Activated T-cell treated with anti-CD3 and anti-CD28 coated beads, Interleukin-2, amount 50 U/mL, for 24 hours (primary cell): ENCODE measurements around the gene ZNF527.
"Not testable (repeated sequence)": the region's sequence is repeated elsewhere in the genome, so short reads cannot be mapped to it uniquely, and the experiment has no call there.

ENCODE experiments used
- DNase-seq: peaks from one replicate; pipeline ENCODE4 v3.0.0-alpha.2; 2020
- H3K27ac Mint-ChIP-seq: 2 replicates; pipeline ENCODE4 v1.8.0; 2020; ENCODE audit warnings: mild to moderate bottlenecking, mixed read lengths
- H3K27me3 Mint-ChIP-seq: 2 replicates; pipeline ENCODE4 v1.8.0; 2020; ENCODE audit warnings: mixed read lengths
- H3K36me3 Mint-ChIP-seq: 2 replicates; pipeline ENCODE4 v1.8.0; 2020; ENCODE audit warnings: low read depth, mixed read lengths
- H3K4me1 Mint-ChIP-seq: 2 replicates; pipeline ENCODE4 v1.8.0; 2020; ENCODE audit warnings: low read depth, mixed read lengths
- H3K4me3 Mint-ChIP-seq: 2 replicates; pipeline ENCODE4 v1.8.0; 2020; ENCODE audit warnings: mild to moderate bottlenecking, moderate library complexity, mixed read lengths
- H3K9me3 Mint-ChIP-seq: 2 replicates; pipeline ENCODE4 v1.8.0; 2020; ENCODE audit warnings: mixed read lengths

The ZNF527 gene

DNA sequence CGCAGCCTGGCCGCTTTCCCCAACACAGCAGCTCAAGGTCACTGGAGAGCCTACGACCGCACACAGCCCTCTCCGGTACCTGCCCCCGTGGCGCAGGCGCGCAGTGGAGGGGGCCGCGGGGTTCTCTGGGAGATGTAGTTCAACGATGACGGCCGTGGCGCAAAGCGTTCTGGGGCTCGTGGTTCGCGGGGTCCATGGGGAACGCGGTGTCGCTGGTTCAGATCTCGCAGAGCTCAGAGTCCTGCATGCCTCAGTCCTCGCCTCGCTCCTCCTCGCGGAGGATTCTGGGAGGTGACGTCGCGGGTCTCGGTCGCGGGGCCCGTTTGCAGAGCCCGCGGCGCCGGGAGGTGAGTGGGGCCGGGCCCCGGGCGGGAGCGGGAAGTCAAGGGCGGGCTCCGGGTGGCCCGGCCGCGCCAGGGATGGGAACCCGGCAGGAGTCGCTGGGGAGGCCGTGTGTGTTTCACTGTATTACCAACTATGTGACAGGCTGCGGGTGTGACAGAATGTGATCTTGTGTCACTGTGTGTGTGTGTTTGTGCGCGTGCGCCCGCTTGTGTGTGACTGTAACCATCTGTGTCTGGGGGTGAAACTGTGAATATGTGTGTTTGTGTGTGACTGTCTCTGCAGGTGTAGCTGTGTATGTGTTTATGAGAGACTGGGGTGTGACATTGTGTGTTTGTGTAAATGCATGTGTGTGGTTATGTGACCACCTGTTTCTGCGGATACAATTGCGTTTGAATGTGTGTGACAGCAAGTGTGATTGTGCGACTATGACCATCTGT, at the start of gene ZNF527:
Gene ZNF527 (plus strand): TSS at position 220 of the 782 bp plus-strand sequence. CDS start 3,100 bp downstream, outside the sequence.
- peak; percentile 97 for DNase-seq
- Mint-ChIP-seq H3K27me3 (no peaks in the 10 kb centered on the region), H3K9me3 (peaks cover 24% of the 10 kb centered on the region), H3K27ac (peak within 1 kb of the TSS; percentile 98), H3K4me3 (peak within 1 kb of the TSS; percentile 97), H3K36me3 (peaks cover 25% of the 10 kb centered on the region), H3K4me1 (peaks cover 23% of the 10 kb centered on the region)

DNA sequence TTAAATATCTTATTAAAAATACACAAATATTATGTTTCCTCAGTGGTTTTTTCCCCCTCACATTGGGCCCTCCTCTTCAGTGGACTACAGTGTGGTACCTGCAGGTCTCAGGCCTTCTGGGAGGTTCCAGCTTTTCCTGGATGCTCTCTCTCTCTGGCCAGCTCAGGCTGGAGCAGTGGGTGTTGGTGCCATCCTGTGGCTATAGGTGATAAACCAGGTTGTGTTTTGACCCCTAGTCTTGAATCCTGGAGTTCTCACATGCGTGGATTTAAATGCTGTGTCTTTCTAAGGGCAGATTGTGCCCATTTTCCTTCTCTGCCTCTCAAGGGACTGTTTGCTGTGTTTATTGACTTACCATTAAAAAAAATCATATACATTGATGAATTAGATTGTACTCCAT, 41.2 kb upstream of the ZNF527 start:
- H3K4me3 Mint-ChIP-seq, result no peak overlapping the region
- no peak for DNase-seq
- peaks cover 14% of the 10 kb centered on the region for H3K4me1 Mint-ChIP-seq
- no peak overlapping the region for H3K27ac Mint-ChIP-seq
- peaks cover 88% of the 10 kb centered on the region for H3K36me3 Mint-ChIP-seq
- H3K27me3 Mint-ChIP-seq, result no peaks in the 10 kb centered on the region
- H3K9me3 Mint-ChIP-seq, result no peaks in the 10 kb centered on the region

DNA sequence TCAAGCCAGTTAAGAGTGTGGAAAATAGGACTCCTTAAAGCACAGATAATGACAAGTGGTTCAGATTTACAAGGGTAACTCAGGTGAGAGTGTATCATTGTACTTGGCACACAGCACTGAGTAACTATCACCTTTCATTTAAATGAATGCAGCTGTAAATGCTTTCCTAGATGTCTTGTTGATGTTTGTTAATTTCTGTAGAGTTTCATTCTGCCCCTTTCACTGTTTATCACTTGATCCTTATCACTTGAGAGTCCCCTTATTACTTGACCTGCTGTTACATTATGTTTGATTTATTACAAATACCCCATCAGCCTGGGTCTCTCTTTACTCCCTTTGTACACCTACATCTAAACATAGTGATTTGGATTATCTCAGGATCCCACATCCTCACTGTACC, 38.1 kb upstream of the ZNF527 start:
- H3K9me3 Mint-ChIP-seq, result peaks cover 7% of the 10 kb centered on the region
- H3K4me1 Mint-ChIP-seq, result peaks cover 30% of the 10 kb centered on the region
- H3K36me3 Mint-ChIP-seq, result peaks cover 85% of the 10 kb centered on the region
- H3K4me3 Mint-ChIP-seq, result no peak overlapping the region
- H3K27me3 Mint-ChIP-seq, result no peaks in the 10 kb centered on the region
- H3K27ac Mint-ChIP-seq, result no peak overlapping the region
- no peak for DNase-seq

DNA sequence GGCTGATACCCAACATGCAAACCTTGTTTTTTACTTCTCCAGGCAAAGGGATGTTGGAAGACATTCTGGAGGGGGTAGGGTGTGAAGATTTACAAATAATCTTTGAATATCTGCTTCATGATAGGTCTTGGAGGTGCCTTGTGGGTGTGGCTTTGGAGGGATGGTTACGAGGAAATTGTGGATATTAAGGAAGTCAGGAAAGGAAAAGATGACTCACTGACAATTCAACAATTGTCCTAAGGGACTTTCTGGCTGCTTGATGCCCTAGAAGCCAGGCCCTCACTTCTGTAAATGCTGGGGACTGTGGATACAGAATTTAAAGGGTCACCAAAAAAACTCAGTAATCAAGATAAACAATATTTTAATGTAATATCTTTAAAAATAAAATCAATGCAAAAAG, 37.4 kb upstream of the ZNF527 start:
- peaks cover 9% of the 10 kb centered on the region for H3K9me3 Mint-ChIP-seq
- H3K36me3 Mint-ChIP-seq, result peaks cover 84% of the 10 kb centered on the region
- H3K27me3 Mint-ChIP-seq, result no peaks in the 10 kb centered on the region
- no peak overlapping the region for H3K27ac Mint-ChIP-seq
- H3K4me3 Mint-ChIP-seq, result peak overlapping the region; percentile 89
- peaks cover 32% of the 10 kb centered on the region for H3K4me1 Mint-ChIP-seq
- DNase-seq, result no peak

DNA sequence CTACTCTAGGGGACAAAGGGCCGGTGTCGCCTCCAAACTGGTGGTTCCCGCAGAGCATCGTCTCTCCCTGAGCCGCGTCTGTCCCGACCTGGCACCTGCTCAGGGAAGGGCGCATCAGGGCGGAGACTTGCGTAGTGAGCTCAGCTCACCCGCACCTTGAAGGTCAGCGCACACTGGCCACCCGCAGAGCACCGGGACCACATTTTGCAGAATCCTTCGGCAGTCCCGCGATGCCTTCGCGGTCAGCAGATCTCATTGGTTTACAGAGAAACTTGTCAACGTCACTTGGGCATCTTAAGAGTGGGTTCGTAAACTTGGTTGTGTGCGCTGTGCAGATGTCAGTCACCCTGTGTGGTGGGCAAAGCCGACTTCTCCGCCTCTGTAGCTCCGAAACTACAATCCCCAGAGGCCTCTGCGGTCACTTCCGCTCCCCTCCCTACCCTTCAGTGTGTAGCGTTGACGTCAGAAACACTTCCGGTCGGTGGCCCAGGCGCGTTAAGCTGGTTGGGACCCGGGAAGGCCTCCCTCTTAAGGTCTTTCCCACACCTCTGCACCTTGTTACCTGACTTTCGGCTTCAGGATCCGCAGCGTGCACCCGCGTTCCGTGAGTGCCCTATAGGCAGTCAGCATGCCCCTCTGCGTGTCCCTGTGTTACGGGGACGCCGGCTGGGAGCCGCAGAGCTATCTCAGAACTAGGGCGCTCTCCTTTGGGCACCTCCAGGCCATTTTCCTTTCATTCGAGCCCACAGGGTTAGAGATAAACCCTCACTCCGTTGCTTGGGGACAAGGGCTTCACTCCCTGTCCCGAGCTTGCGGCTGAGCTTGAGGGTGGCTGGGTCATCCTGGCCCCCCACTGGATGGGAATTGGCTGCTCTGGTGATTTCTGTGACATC, 36.5 kb upstream of the ZNF527 start:
- H3K27me3 Mint-ChIP-seq, result no peaks in the 10 kb centered on the region
- H3K4me1 Mint-ChIP-seq, result peaks cover 36% of the 10 kb centered on the region
- peak overlapping the region; percentile 89 for H3K27ac Mint-ChIP-seq
- peaks cover 83% of the 10 kb centered on the region for H3K36me3 Mint-ChIP-seq
- peak; percentile 86 for DNase-seq
- H3K4me3 Mint-ChIP-seq, result peak overlapping the region; percentile 89
- peaks cover 10% of the 10 kb centered on the region for H3K9me3 Mint-ChIP-seq

DNA sequence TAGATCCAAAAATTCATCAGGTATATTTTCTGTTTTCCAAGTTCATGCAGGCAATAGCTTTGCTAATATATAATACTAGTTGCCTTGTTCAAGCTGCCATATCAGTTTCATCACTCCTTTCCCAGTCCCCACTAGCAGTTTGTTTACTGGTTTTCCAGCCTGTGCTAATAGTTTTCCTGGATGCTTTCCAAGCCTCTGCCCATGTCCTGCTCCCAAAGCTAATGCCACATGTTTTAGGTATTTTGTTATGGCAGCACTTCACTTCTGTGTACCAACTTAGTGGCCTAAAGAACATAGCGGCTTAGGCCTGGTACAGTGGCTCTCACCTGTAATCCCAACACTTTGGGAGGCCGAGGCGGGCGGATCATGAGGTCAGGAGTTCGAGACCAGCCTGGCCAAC, 28.1 kb upstream of the ZNF527 start:
- Mint-ChIP-seq H3K4me3 (no peak overlapping the region), H3K27me3 (no peaks in the 10 kb centered on the region), H3K27ac (no peak overlapping the region), H3K9me3 (peaks cover 23% of the 10 kb centered on the region), H3K4me1 (peaks cover 11% of the 10 kb centered on the region), H3K36me3 (peaks cover 87% of the 10 kb centered on the region)
- no peak for DNase-seq

DNA sequence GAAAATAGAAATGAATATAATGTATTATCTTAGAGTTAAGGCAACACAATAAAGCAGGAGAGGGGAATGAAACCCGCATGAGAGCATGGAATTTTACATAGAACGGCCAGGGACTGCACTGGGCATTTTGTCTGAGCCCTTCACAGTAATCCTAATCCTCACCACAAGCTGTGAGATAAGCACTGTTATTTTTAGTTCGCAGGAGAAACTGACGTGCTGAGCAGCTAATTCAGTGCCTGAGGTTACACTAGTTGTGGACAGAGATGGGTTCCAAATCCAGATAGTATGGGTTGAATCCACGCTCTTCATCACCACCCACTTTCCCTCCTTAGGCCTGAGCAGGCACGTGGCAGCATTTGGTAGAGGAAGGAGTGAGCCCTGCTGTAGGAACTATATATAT, 24.8 kb upstream of the ZNF527 start:
- H3K27me3 Mint-ChIP-seq, result no peaks in the 10 kb centered on the region
- no peak for DNase-seq
- H3K4me1 Mint-ChIP-seq, result no peaks in the 10 kb centered on the region
- H3K9me3 Mint-ChIP-seq, result peaks cover 21% of the 10 kb centered on the region
- H3K36me3 Mint-ChIP-seq, result peaks cover 91% of the 10 kb centered on the region
- no peak overlapping the region for H3K4me3 Mint-ChIP-seq
- H3K27ac Mint-ChIP-seq, result no peak overlapping the region

DNA sequence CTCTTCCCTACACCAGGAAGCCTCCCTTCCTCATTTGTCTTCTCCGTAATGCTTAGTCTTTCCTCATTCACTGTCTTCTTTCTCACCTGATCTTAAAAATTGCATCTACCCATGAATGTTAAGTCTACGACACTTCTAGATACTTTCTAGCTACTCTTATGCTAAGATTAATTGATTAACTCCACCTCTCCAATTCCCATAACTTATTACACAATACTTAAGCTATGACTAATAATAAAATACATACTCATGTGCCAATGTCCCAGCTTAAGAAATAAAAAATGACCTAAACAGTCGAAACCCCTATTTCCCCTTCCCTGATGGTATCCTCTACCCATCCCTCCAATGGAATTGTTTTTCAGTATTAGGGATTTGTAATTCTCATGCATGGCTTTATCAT, 22.8 kb upstream of the ZNF527 start:
- no peak overlapping the region for H3K27ac Mint-ChIP-seq
- peaks cover 93% of the 10 kb centered on the region for H3K36me3 Mint-ChIP-seq
- H3K4me3 Mint-ChIP-seq, result no peak overlapping the region
- H3K27me3 Mint-ChIP-seq, result no peaks in the 10 kb centered on the region
- DNase-seq, result no peak
- no peaks in the 10 kb centered on the region for H3K4me1 Mint-ChIP-seq
- peaks cover 20% of the 10 kb centered on the region for H3K9me3 Mint-ChIP-seq

DNA sequence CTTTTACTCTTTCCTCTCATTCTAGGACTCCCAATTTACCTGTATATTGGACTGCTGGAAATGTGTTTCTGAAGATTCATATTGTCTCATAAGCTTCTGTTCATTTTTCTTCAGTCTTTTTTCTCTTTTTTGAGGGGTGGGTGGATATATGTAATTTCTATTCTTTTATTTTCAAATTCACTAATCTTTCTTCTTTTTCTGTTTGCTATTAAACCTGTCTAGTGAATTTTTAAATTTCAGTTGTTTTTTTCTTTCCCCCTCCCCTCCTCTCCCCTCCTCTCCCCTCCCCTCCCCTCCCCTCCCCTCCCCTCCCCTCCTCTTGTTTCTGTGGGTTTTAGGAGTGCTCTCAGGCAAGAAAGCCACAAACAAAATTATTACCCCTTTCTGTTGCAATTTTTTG, 16.9 kb upstream of the ZNF527 start:
- H3K36me3 Mint-ChIP-seq, result peaks cover 92% of the 10 kb centered on the region
- DNase-seq, result no peak
- H3K4me3 Mint-ChIP-seq, result no peak overlapping the region
- H3K27me3 Mint-ChIP-seq, result no peaks in the 10 kb centered on the region
- peaks cover 4% of the 10 kb centered on the region for H3K4me1 Mint-ChIP-seq
- peaks cover 32% of the 10 kb centered on the region for H3K9me3 Mint-ChIP-seq
- H3K27ac Mint-ChIP-seq, result no peak overlapping the region

DNA sequence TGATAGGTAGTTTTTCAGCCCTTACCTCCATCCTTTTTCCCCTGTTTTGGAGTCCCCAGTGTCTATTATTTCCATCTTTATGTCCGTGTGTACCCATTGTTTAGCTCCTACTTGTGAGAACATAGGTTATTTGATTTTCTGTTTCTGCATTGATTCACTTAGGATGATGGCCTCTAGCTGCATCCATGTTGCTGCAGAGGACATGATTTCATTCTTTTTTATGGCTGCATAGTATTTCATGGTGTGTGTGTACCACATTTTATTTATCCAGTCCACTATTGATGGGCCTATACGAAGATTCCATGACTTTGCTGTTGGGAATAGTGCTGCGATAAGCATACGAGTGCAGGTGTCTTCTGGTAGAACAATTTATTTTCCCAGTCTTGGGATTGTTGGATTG, 15.0 kb upstream of the ZNF527 start:
- Mint-ChIP-seq H3K4me1 (peaks cover 4% of the 10 kb centered on the region), H3K4me3 (no peak overlapping the region), H3K27ac (no peak overlapping the region), H3K36me3 (peaks cover 96% of the 10 kb centered on the region), H3K27me3 (no peaks in the 10 kb centered on the region), H3K9me3 (peaks cover 40% of the 10 kb centered on the region)
- no peak for DNase-seq

DNA sequence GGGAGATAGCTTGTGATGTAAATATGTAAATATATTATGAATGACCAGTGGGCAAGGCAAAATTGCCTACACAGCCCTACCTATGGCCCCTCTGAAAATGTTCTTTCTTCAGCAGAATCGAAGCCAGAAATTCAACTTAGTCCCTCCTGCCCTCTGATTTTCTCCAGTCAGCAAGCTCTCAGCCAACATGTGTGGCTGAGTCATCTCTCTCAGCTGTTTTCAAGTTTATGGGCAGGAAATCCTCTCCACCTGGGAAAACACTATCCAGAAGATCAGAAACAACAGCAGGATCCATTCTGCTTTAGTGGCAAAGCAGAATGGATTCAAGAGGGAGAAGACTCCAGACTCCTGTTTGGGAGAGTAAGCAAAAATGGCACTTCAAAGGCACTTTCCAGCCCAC, 8.9 kb upstream of the ZNF527 start:
- no peak for DNase-seq
- H3K4me3 Mint-ChIP-seq, result no peak overlapping the region
- H3K9me3 Mint-ChIP-seq, result peaks cover 60% of the 10 kb centered on the region
- no peaks in the 10 kb centered on the region for H3K27me3 Mint-ChIP-seq
- no peaks in the 10 kb centered on the region for H3K4me1 Mint-ChIP-seq
- H3K36me3 Mint-ChIP-seq, result peaks cover 87% of the 10 kb centered on the region
- no peak overlapping the region for H3K27ac Mint-ChIP-seq

DNA sequence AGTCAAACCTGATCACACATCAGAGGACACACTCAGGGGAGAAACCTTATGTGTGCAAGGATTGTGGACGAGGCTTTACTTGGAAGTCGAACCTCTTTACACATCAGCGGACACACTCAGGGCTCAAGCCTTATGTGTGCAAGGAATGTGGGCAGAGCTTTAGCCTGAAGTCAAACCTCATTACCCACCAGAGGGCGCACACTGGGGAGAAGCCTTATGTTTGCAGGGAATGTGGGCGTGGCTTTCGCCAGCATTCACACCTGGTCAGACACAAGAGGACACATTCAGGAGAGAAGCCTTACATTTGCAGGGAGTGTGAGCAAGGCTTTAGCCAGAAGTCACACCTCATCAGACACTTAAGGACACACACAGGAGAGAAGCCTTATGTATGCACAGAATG, 8.2 kb upstream of the ZNF527 start:
- Mint-ChIP-seq H3K9me3 (peaks cover 53% of the 10 kb centered on the region), H3K27me3 (no peaks in the 10 kb centered on the region)

DNA sequence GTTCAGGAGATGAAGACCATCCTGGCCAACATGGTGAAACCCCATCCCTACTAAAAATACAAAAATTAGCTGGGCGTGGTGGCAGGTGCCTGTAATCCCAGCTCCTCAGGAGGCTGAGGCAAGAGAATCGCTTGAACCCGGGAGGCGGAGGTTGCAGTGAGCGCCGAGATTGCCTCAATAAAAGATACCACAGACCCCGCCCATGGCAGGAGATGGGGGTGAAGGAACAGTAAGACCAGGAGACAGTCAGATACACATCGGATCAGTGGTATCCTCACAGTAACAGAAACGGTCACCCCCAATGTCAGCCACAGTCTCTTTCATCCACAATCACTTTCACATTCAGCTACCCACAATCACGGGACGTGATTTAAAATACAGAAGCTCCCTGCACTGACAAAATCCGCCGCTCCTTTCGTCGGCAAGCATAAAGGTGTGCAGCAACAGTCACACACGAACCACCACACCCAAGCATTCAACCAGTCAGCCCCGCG, 466 bp upstream of the ZNF527 start:
- Mint-ChIP-seq H3K27ac (peak overlapping the region; percentile 98), H3K4me3 (peak overlapping the region; percentile 97), H3K36me3 (peaks cover 29% of the 10 kb centered on the region), H3K9me3 (peaks cover 29% of the 10 kb centered on the region), H3K4me1 (peaks cover 23% of the 10 kb centered on the region)
- DNase-seq, H3K27me3 Mint-ChIP-seq: not testable (repeated sequence)

More for the DNA sequence above, 8.2 kb upstream of the ZNF527 start:
- H3K36me3 Mint-ChIP-seq, result peaks cover 80% of the 10 kb centered on the region
- no peak overlapping the region for H3K27ac Mint-ChIP-seq
- no peak overlapping the region for H3K4me3 Mint-ChIP-seq
- no peaks in the 10 kb centered on the region for H3K4me1 Mint-ChIP-seq
- DNase-seq, result no peak

DNA sequence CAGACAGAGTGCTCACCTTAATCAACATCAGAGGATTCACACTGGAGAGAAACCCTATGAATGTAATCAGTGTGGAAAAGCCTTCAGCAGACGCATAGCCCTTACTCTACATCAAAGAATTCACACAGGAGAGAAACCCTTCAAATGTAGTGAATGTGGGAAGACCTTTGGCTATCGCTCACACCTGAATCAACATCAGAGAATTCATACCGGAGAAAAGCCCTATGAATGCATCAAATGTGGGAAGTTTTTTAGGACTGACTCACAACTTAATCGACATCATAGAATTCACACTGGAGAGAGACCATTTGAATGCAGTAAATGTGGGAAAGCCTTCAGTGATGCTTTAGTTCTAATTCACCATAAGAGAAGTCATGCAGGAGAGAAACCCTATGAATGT, 18.3 kb downstream of the ZNF527 start:
- Mint-ChIP-seq H3K36me3 (peaks cover 82% of the 10 kb centered on the region), H3K9me3 (peaks cover 57% of the 10 kb centered on the region), H3K4me1 (no peaks in the 10 kb centered on the region), H3K27me3 (no peaks in the 10 kb centered on the region), H3K4me3 (no peak overlapping the region), H3K27ac (no peak overlapping the region)
- no peak for DNase-seq

DNA sequence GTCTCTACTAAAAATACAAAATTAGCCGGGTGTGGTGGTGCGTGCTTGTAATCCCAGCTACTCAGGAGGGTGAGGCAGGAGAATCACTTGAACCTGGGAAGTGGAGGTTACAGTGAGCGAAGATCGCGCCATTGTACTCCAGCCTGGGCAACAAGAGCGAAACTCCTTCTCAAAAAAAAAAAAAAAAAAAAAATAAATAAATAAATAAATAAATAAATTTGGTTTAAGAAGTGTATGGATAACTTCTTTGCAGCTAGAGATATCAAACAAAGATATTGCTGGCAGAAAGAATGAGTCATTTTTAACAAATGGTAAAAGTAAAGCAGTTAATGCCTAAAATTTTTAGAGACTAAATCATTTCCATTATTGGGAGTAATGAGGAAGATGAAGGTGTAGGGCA, 20.5 kb downstream of the ZNF527 start:
- not testable (repeated sequence) for H3K4me1 Mint-ChIP-seq, H3K27me3 Mint-ChIP-seq, DNase-seq, H3K27ac Mint-ChIP-seq, H3K4me3 Mint-ChIP-seq
- Mint-ChIP-seq H3K36me3 (peaks cover 65% of the 10 kb centered on the region), H3K9me3 (peaks cover 56% of the 10 kb centered on the region)
